CD14-positive monocyte (primary cell): Measurements from ENCODE around the gene MYL4. TPM values are rescaled to one million over a fixed set of nuclear protein-coding genes. Genes with fewer than 3 reads are reported as not detected.
"Not testable (repeated sequence)": the region's sequence is repeated elsewhere in the genome, so short reads cannot be mapped to it uniquely, and the experiment has no call there.

Experiments
- DNase-seq, 3 donors: peaks; one replicate each; pipeline ENCODE4 v3.0.0-alpha.2; 2011 to 2022
- H2AFZ ChIP-seq: 2 replicates; pipeline ENCODE4 v1.6.0; 2012; ENCODE audit warnings: mild to moderate bottlenecking, low read depth, low read length, inconsistent platforms; ENCODE audit not compliant: insufficient read depth, poor library complexity, severe bottlenecking
- H3K27ac ChIP-seq, 2 donors: 1 replicate in 1 of 2; 2 replicates in 1 of 2; pipeline ENCODE4 v1.5.1; 2012 to 2013; ENCODE audit warnings: low read length in 2 of 2, control low read depth in 1 of 2, inconsistent platforms in 1 of 2, low read depth in 1 of 2, mild to moderate bottlenecking in 1 of 2
- H3K27me3 ChIP-seq, 2 donors: one replicate each; pipeline versions ENCODE4 v1.6.0 to v1.6.1; 2011 to 2013; ENCODE audit warnings: low read length in 2 of 2; ENCODE audit not compliant: control insufficient read depth in 2 of 2, insufficient read depth in 2 of 2
- H3K36me3 ChIP-seq, 2 donors: replicated peaks in 1 of 2; 1 replicate in 1 of 2; 2 replicates in 1 of 2; pipeline versions ENCODE4 v1.5.1 to v1.6.1; 2012 to 2013; ENCODE audit warnings: low read length in 2 of 2, control low read depth in 1 of 2, inconsistent platforms in 1 of 2, mild to moderate bottlenecking in 1 of 2; ENCODE audit not compliant: insufficient read depth in 2 of 2, control insufficient read depth in 1 of 2
- H3K4me1 ChIP-seq, 2 donors: 1 replicate in 1 of 2; 2 replicates in 1 of 2; pipeline versions ENCODE4 v1.5.1 to v1.6.1; 2012 to 2013; ENCODE audit warnings: low read length in 2 of 2, control low read depth in 1 of 2, inconsistent platforms in 1 of 2, mild to moderate bottlenecking in 1 of 2, moderate library complexity in 1 of 2; ENCODE audit not compliant: insufficient read depth in 2 of 2, control insufficient read depth in 1 of 2
- H3K4me2 ChIP-seq: replicated peaks from 2 replicates; pipeline ENCODE3; 2012; ENCODE audit warnings: low read length, moderate library complexity, mild to moderate bottlenecking; ENCODE audit not compliant: poor library complexity, severe bottlenecking; ENCODE audit errors: extremely low read depth
- H3K4me3 ChIP-seq, 3 experiments: fragments of 200-600 bp in 1 of 3; sonication (generic) in 1 of 3; replicated peaks in 1 of 3; 1 replicate in 2 of 3; 2 replicates in 1 of 3; pipeline ENCODE4 v1.5.1; 2011 to 2013; ENCODE audit warnings: low read length in 3 of 3, mild to moderate bottlenecking in 3 of 3, control low read depth in 2 of 3, low read depth in 2 of 3, inconsistent platforms in 1 of 3, moderate library complexity in 1 of 3
- H3K79me2 ChIP-seq: 2 replicates; pipeline ENCODE4 v1.6.0; 2012; ENCODE audit warnings: mild to moderate bottlenecking, control low read depth, inconsistent platforms, low read length, moderate library complexity; ENCODE audit not compliant: insufficient read depth
- H3K9ac ChIP-seq: 2 replicates; pipeline ENCODE4 v1.6.0; 2017; ENCODE audit warnings: low read length, mild to moderate bottlenecking; ENCODE audit not compliant: insufficient read depth, poor library complexity, severe bottlenecking
- H3K9me3 ChIP-seq, 2 donors: replicated peaks in 1 of 2; 1 replicate in 1 of 2; 2 replicates in 1 of 2; pipeline versions ENCODE4 v1.5.1 to v1.6.1; 2012 to 2013; ENCODE audit warnings: low read length in 2 of 2, control low read depth in 1 of 2; ENCODE audit not compliant: control insufficient read depth in 1 of 2, insufficient read depth in 1 of 2
- H4K20me1 ChIP-seq: 2 replicates; pipeline ENCODE4 v1.6.0; 2012; ENCODE audit warnings: mild to moderate bottlenecking, low read length, control low read depth, moderate library complexity; ENCODE audit not compliant: insufficient read depth
- H3K27ac Mint-ChIP-seq, 7 donors: one replicate each; pipeline ENCODE4 v1.8.0; 2020; ENCODE audit warnings: mild to moderate bottlenecking in 7 of 7, mixed read lengths in 7 of 7, moderate library complexity in 6 of 7, inconsistent platforms in 2 of 7
- H3K27me3 Mint-ChIP-seq, 3 donors: one replicate each; pipeline ENCODE4 v1.8.0; 2021 to 2022; ENCODE audit warnings: low read depth in 3 of 3, mild to moderate bottlenecking in 3 of 3, mixed read lengths in 3 of 3, moderate library complexity in 3 of 3, inconsistent platforms in 1 of 3
- H3K36me3 Mint-ChIP-seq, 2 donors: one replicate each; pipeline ENCODE4 v1.8.0; 2020; ENCODE audit warnings: mixed read lengths in 2 of 2, inconsistent platforms in 1 of 2, mild to moderate bottlenecking in 1 of 2
- H3K4me1 Mint-ChIP-seq: one replicate; pipeline ENCODE4 v1.8.0; 2020; ENCODE audit warnings: mild to moderate bottlenecking, mixed read lengths
- H3K4me3 Mint-ChIP-seq, 2 donors: one replicate each; pipeline ENCODE4 v1.8.0; 2020; ENCODE audit warnings: mild to moderate bottlenecking in 2 of 2, mixed read lengths in 2 of 2, moderate library complexity in 1 of 2
- H3K9me3 Mint-ChIP-seq, 7 donors: one replicate each; pipeline ENCODE4 v1.8.0; 2020 to 2022; ENCODE audit warnings: mixed read lengths in 7 of 7, mild to moderate bottlenecking in 6 of 7, moderate library complexity in 6 of 7, inconsistent platforms in 2 of 7
- CTCF ChIP-seq: fragments of 200-600 bp; IDR thresholded peaks from one replicate; pipeline ENCODE4 v1.8.0; 2022; ENCODE audit warnings: antibody characterized with exemption, mild to moderate bottlenecking
- WGBS: methylation state at CpG from one replicate; pipeline ENCODE4 v1.1.5; 2013; ENCODE audit warnings: missing lambda C conversion rate; ENCODE audit not compliant: insufficient coverage; 5-methylcytosine and 5-hydroxymethylcytosine counted together
- intact Hi-C, 2 donors: fragments of 100-400 bp; cut with micrococcal nuclease; formaldehyde crosslinking; loops; one replicate each; pipeline versions ENCODE4 v1.15.0 to v1.15.1; 2023
- polyA plus RNA-seq, 3 donors: library from polyadenylated mRNA; depleted of rRNA in 1 of 3; unstranded in 2 of 3; stranded (reverse) in 1 of 3; fragments of 300-500 nt in 2 of 3; fragments of >200 nt in 1 of 3; fragmentation: Illumina TruSeq in 2 of 3; gene quantifications; 1 replicate in 2 of 3; 2 replicates in 1 of 3; pipeline ENCODE4 v1.2.3, GENCODE V29; 2012 to 2021

The MYL4 gene
- polyA plus RNA-seq, 3 donors, result 0.43 TPM; not detected in 2

- intact Hi-C loops, H3K36me3 ChIP-seq, H3K4me1 ChIP-seq, H3K9ac ChIP-seq, H4K20me1 ChIP-seq, DNase-seq, H2AFZ ChIP-seq, H3K27me3 Mint-ChIP-seq, H3K27ac ChIP-seq, H3K27me3 ChIP-seq, H3K4me3 ChIP-seq, H3K4me3 Mint-ChIP-seq, H3K4me2 ChIP-seq, H3K36me3 Mint-ChIP-seq, H3K79me2 ChIP-seq: not testable (repeated sequence)
- Mint-ChIP-seq H3K4me1 (peaks cover 13% of the 10 kb centered on the region), H3K9me3 (peaks cover 10 to 19% (median 15%) of the 10 kb centered on the region in 7 donors), H3K27ac (peak overlapping the region in 1 of 7 donors; percentile 33)
- peaks cover 12 to 20% of the 10 kb centered on the region in 2 donors for H3K9me3 ChIP-seq
Measured at GRCh38 chr17:47269561-47270280, 60.6 kb downstream of the MYL4 start.

GRCh38 chr17:47270946-47271705 lies 62.0 kb downstream of the MYL4 start:
- H3K9me3 Mint-ChIP-seq, result peaks cover 10 to 19% (median 15%) of the 10 kb centered on the region in 7 donors

More at GRCh38 chr17:47270946-47271705, 62.0 kb downstream of the MYL4 start:
- Mint-ChIP-seq H3K27ac (no peak overlapping the region), H3K36me3 (peaks cover 0 to 3% of the 10 kb centered on the region in 2 donors), H3K27me3 (peaks cover 2 to 6% (median 3%) of the 10 kb centered on the region in 3 donors), H3K4me3 (no peak overlapping the region), H3K4me1 (peaks cover 24% of the 10 kb centered on the region)
- Histone ChIP-seq H3K36me3 (no peaks in the 10 kb centered on the region), H2AFZ (no peak overlapping the region), H3K79me2 (no peaks in the 10 kb centered on the region), H3K9me3 (peaks cover 12 to 20% of the 10 kb centered on the region in 2 donors), H3K4me3 (no peak overlapping the region), H3K4me1 (peaks cover 13 to 14% of the 10 kb centered on the region in 2 donors), H3K9ac (no peak overlapping the region), H3K4me2 (no peak overlapping the region), H3K27ac (no peak overlapping the region), H3K27me3 (no peaks in the 10 kb centered on the region), H4K20me1 (no peaks in the 10 kb centered on the region)
- WGBS, result no CpG with 5 or more reads among the region's 2 CpGs
- DNase-seq, result no peak
- no peak for TF ChIP-seq CTCF
- intact Hi-C loops, result no loop called here
